ENCODE measurements around the gene STK32C.

GRCh38 chr10:132332433-132332754, 24.6 kb upstream of the STK32C start:
- TF ChIP-seq, protein P1, sequence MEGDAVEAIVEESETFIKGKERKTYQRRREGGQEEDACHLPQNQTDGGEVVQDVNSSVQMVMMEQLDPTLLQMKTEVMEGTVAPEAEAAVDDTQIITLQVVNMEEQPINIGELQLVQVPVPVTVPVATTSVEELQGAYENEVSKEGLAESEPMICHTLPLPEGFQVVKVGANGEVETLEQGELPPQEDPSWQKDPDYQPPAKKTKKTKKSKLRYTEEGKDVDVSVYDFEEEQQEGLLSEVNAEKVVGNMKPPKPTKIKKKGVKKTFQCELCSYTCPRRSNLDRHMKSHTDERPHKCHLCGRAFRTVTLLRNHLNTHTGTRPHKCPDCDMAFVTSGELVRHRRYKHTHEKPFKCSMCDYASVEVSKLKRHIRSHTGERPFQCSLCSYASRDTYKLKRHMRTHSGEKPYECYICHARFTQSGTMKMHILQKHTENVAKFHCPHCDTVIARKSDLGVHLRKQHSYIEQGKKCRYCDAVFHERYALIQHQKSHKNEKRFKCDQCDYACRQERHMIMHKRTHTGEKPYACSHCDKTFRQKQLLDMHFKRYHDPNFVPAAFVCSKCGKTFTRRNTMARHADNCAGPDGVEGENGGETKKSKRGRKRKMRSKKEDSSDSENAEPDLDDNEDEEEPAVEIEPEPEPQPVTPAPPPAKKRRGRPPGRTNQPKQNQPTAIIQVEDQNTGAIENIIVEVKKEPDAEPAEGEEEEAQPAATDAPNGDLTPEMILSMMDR (conservative IDR thresholded peaks at IDR 0.05; ENCODE audit: low read depth, low read length) = no peak
- TF ChIP-seq EZH2 (IDR thresholded peaks at IDR 0.05; ENCODE audit: borderline replicate concordance, low read depth, low read length, poor library complexity, severe bottlenecking) = no peak

Measured in A673 (cell line).